HG03039 (cell line): Measurements from ENCODE around the gene MEDAG.

Experiments
- ATAC-seq: cut with Tn5 transposase; IDR thresholded peaks from one replicate; pipeline ENCODE4 v1.9.1; 2021; ENCODE audit warnings: mild to moderate bottlenecking, moderate library complexity; ENCODE audit not compliant: unreplicated experiment

Gene MEDAG

GRCh38 chr13:30936971-30937370 is 30.9 kb downstream of the MEDAG start:
- ATAC-seq, result no peak

- no peak for ATAC-seq
Measured at GRCh38 chr13:30943881-30944280, 37.8 kb downstream of the MEDAG start.

- ATAC-seq, result no peak
Measured at GRCh38 chr13:30957258-30957943, 51.3 kb downstream of the MEDAG start.

- no peak for ATAC-seq
Measured at GRCh38 chr13:30959678-30960077, 53.6 kb downstream of the MEDAG start.

GRCh38 chr13:30963791-30964190 is 57.7 kb downstream of the MEDAG start:
- ATAC-seq, result no peak

- ATAC-seq, result no peak
Measured at GRCh38 chr13:30965380-30965779, 59.3 kb downstream of the MEDAG start.

- ATAC-seq, result no peak
Measured at GRCh38 chr13:30966101-30966500, 60.0 kb downstream of the MEDAG start.

GRCh38 chr13:30968846-30969245 is 62.8 kb downstream of the MEDAG start:
- ATAC-seq, result no peak

GRCh38 chr13:30971575-30971974 is 65.5 kb downstream of the MEDAG start:
- no peak for ATAC-seq

- ATAC-seq, result no peak
Measured at GRCh38 chr13:30972888-30973377, 66.9 kb downstream of the MEDAG start.

GRCh38 chr13:30974350-30974749 is 68.3 kb downstream of the MEDAG start:
- no peak for ATAC-seq
